ENCODE measurements around the gene PLA2G2E.

PLA2G2E gene

GRCh38 chr1:19926296-19927129, 3.1 kb upstream of the PLA2G2E start:
- Histone ChIP-seq H3K4me2 (ENCODE audit: low read length) (no peak overlapping the region), H3K4me1 (ENCODE audit: control insufficient read depth, insufficient read depth, low read length) (no peaks in the 10 kb centered on the region), H3K4me3 (ENCODE audit: low read length) (no peak overlapping the region), H3K9me3 (replicated peaks; ENCODE audit: low read length) (peaks cover 2% of the 10 kb centered on the region), H3K9ac (ENCODE audit: low read depth, low read length) (no peak overlapping the region), H3K36me3 (ENCODE audit: insufficient read depth, low read length) (no peaks in the 10 kb centered on the region), H3K27me3 (ENCODE audit: control insufficient read depth, insufficient read depth, low read length) (peaks cover 21% of the 10 kb centered on the region)

DNA sequence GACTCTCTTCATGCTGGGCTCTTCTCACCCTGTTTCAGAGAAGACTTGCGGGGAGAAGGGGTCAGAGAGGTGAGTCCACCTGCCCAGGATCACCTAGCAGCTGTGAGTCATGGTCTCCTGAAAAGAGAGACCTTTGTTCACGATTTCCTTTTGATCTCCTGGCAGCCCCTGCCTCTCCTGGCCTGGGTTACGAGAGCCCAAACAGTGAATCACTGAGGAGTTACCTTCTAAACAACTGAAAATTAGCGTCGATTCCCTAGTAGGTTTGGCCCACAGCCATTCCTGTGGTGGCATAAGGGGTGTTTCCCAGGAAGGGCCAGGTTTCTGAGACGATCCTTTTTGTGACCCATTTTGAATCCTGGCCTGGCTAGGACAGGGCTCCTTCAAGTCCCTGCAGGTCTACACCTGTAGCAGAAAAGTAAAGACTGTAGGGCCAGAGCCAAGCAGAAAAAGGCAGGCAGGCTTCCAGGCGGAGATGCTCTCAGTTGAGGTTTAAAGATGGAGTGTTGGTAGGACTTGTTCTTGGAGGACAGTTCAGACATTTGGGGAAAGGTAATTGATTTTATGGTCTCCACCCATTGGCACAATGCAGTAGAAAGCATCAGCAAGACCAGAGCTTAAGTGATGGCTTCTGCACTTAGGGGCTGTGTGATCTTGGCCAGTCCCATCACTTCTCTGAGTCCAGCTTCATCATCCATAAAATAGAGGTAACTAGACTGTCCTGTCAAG, 2.1 kb upstream of the PLA2G2E start:
- peaks cover 21% of the 10 kb centered on the region for H3K27me3 ChIP-seq (ENCODE audit: control insufficient read depth, insufficient read depth, low read length)
- no peak overlapping the region for H3K9ac ChIP-seq (ENCODE audit: low read depth, low read length)
- no peaks in the 10 kb centered on the region for H3K9me3 ChIP-seq (replicated peaks; ENCODE audit: low read length)
- H3K4me1 ChIP-seq (ENCODE audit: control insufficient read depth, insufficient read depth, low read length): no peaks in the 10 kb centered on the region
- H3K4me3 ChIP-seq (ENCODE audit: low read length): no peak overlapping the region
- no peak overlapping the region for H3K4me2 ChIP-seq (ENCODE audit: low read length)
- no peaks in the 10 kb centered on the region for H3K36me3 ChIP-seq (ENCODE audit: insufficient read depth, low read length)

- H3K4me1 ChIP-seq (ENCODE audit: control insufficient read depth, insufficient read depth, low read length): no peaks in the 10 kb centered on the region
- no peaks in the 10 kb centered on the region for H3K9me3 ChIP-seq (replicated peaks; ENCODE audit: low read length)
- H3K36me3 ChIP-seq (ENCODE audit: insufficient read depth, low read length): no peaks in the 10 kb centered on the region
- no peak overlapping the region for H3K9ac ChIP-seq (ENCODE audit: low read depth, low read length)
- no peak overlapping the region for H3K4me2 ChIP-seq (ENCODE audit: low read length)
- peaks cover 21% of the 10 kb centered on the region for H3K27me3 ChIP-seq (ENCODE audit: control insufficient read depth, insufficient read depth, low read length)
- no peak overlapping the region for H3K4me3 ChIP-seq (ENCODE audit: low read length)
Measured at GRCh38 chr1:19923953-19924346, 533 bp upstream of the PLA2G2E start.

DNA sequence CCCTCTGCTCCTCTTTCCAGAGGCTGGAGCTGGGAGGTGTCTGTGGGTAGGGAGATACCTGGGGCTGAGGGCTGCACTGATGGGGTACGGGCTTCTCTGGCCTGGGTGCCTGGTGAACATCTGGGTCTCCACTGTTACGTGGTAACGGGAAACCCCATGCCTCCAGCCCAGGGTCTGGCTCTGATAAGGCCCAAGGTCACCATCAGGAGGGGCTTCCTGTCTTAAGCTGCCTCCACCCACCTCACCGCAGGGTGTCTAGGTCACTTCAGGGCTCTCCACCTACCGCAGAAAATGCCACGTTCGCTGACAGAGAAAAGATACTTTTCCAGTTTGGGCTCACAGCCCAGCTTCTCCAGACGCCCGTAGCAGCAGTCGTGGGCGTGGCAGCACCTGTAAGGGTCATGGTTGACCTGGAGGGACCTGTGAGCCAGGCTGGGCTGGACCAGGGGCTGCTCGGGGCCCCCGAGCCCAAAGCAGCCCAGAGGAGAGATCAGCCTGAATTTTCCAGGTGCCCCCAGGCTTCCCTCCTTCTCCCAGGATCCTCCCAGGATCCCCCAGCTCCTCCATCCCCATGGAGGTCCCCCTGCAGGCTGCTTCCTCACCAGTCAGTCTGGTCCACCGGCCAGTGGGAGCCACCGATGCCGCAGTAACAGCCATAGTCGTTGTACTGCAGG, 1.3 kb downstream of the PLA2G2E start:
- H3K36me3 ChIP-seq (ENCODE audit: insufficient read depth, low read length): no peaks in the 10 kb centered on the region
- H3K27me3 ChIP-seq (ENCODE audit: control insufficient read depth, insufficient read depth, low read length): peaks cover 21% of the 10 kb centered on the region
- H3K4me1 ChIP-seq (ENCODE audit: control insufficient read depth, insufficient read depth, low read length): no peaks in the 10 kb centered on the region
- no peak overlapping the region for H3K4me3 ChIP-seq (ENCODE audit: low read length)
- H3K9ac ChIP-seq (ENCODE audit: low read depth, low read length): no peak overlapping the region
- H3K4me2 ChIP-seq (ENCODE audit: low read length): no peak overlapping the region
- no peaks in the 10 kb centered on the region for H3K9me3 ChIP-seq (replicated peaks; ENCODE audit: low read length)

- Histone ChIP-seq H3K9me3 (replicated peaks; ENCODE audit: low read length) (no peaks in the 10 kb centered on the region), H3K4me3 (ENCODE audit: low read length) (no peak overlapping the region), H3K4me1 (ENCODE audit: control insufficient read depth, insufficient read depth, low read length) (no peaks in the 10 kb centered on the region), H3K4me2 (ENCODE audit: low read length) (no peak overlapping the region), H3K27me3 (ENCODE audit: control insufficient read depth, insufficient read depth, low read length) (peaks cover 21% of the 10 kb centered on the region), H3K36me3 (ENCODE audit: insufficient read depth, low read length) (no peaks in the 10 kb centered on the region), H3K9ac (ENCODE audit: low read depth, low read length) (no peak overlapping the region)
Measured at GRCh38 chr1:19921310-19921709, 2.1 kb downstream of the PLA2G2E start.

GRCh38 chr1:19920132-19920710, 3.2 kb downstream of the PLA2G2E start:
- Histone ChIP-seq H3K4me3 (ENCODE audit: low read length) (no peak overlapping the region), H3K4me1 (ENCODE audit: control insufficient read depth, insufficient read depth, low read length) (no peaks in the 10 kb centered on the region), H3K4me2 (ENCODE audit: low read length) (no peak overlapping the region), H3K9ac (ENCODE audit: low read depth, low read length) (no peak overlapping the region), H3K36me3 (ENCODE audit: insufficient read depth, low read length) (peaks cover 2% of the 10 kb centered on the region), H3K27me3 (ENCODE audit: control insufficient read depth, insufficient read depth, low read length) (peaks cover 14% of the 10 kb centered on the region), H3K9me3 (replicated peaks; ENCODE audit: low read length) (no peaks in the 10 kb centered on the region)

DNA sequence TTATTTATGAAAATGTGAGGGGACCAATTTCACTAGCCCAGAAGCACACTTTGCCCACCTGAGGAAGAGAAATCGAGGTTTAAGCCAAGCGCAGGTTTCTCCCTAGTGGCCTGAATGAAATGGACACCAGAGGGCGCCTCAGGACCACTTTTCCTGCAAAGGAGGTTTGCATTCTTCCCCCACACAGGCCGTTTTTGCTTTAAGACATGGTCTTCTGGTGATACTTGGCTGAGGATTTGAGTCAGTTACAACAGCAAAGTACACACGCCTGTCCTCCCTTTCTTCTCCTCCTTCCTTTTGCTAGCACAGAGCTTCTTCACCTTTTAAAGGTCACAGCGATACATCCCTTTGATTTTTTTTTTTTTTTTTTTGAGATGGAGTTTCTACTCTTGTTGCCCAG, 5.4 kb downstream of the PLA2G2E start:
- Histone ChIP-seq H3K9me3 (replicated peaks; ENCODE audit: low read length) (no peaks in the 10 kb centered on the region), H3K4me3 (ENCODE audit: low read length) (no peak overlapping the region), H3K4me1 (ENCODE audit: control insufficient read depth, insufficient read depth, low read length) (no peaks in the 10 kb centered on the region), H3K27me3 (ENCODE audit: control insufficient read depth, insufficient read depth, low read length) (peaks cover 12% of the 10 kb centered on the region), H3K36me3 (ENCODE audit: insufficient read depth, low read length) (peaks cover 22% of the 10 kb centered on the region), H3K4me2 (ENCODE audit: low read length) (no peak overlapping the region), H3K9ac (ENCODE audit: low read depth, low read length) (no peak overlapping the region)

GRCh38 chr1:19910650-19911049, 12.8 kb downstream of the PLA2G2E start:
- Histone ChIP-seq H3K4me1 (ENCODE audit: control insufficient read depth, insufficient read depth, low read length) (no peaks in the 10 kb centered on the region), H3K9me3 (replicated peaks; ENCODE audit: low read length) (no peaks in the 10 kb centered on the region), H3K4me3 (ENCODE audit: low read length) (no peak overlapping the region), H3K4me2 (ENCODE audit: low read length) (no peak overlapping the region), H3K9ac (ENCODE audit: low read depth, low read length) (no peak overlapping the region), H3K36me3 (ENCODE audit: insufficient read depth, low read length) (peaks cover 91% of the 10 kb centered on the region), H3K27me3 (ENCODE audit: control insufficient read depth, insufficient read depth, low read length) (no peaks in the 10 kb centered on the region)

GRCh38 chr1:19909971-19910370, 13.4 kb downstream of the PLA2G2E start:
- Histone ChIP-seq H3K36me3 (ENCODE audit: insufficient read depth, low read length) (peaks cover 90% of the 10 kb centered on the region), H3K9me3 (replicated peaks; ENCODE audit: low read length) (no peaks in the 10 kb centered on the region), H3K4me1 (ENCODE audit: control insufficient read depth, insufficient read depth, low read length) (no peaks in the 10 kb centered on the region), H3K4me2 (ENCODE audit: low read length) (no peak overlapping the region), H3K27me3 (ENCODE audit: control insufficient read depth, insufficient read depth, low read length) (no peaks in the 10 kb centered on the region), H3K4me3 (ENCODE audit: low read length) (no peak overlapping the region), H3K9ac (ENCODE audit: low read depth, low read length) (no peak overlapping the region)

- no peak overlapping the region for H3K4me2 ChIP-seq (ENCODE audit: low read length)
- H3K36me3 ChIP-seq (ENCODE audit: insufficient read depth, low read length): peaks cover 90% of the 10 kb centered on the region
- H3K4me3 ChIP-seq (ENCODE audit: low read length): no peak overlapping the region
- H3K4me1 ChIP-seq (ENCODE audit: control insufficient read depth, insufficient read depth, low read length): no peaks in the 10 kb centered on the region
- no peaks in the 10 kb centered on the region for H3K9me3 ChIP-seq (replicated peaks; ENCODE audit: low read length)
- H3K27me3 ChIP-seq (ENCODE audit: control insufficient read depth, insufficient read depth, low read length): no peaks in the 10 kb centered on the region
- H3K9ac ChIP-seq (ENCODE audit: low read depth, low read length): no peak overlapping the region
Measured at GRCh38 chr1:19909392-19909791, 14.0 kb downstream of the PLA2G2E start.

DNA sequence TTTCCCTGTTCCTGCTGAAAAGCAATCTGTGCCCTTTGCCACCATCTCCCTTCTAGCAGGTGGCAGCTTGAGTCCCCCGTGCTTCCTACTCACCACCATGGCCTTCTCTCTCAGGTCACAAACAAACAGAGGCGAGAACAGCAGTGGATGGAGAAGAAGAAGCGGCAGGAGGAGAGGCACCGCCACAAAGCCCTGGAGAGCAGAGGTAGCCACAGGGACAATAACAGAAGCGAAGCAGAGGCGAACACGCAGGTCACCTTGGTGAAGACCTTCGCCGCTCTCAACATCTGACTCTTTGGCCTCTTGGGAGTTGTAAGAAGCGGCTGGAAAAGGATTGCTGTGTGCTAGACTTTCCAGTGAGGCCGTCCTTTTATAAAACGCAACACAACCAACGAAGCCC, 16.0 kb downstream of the PLA2G2E start:
- no peak overlapping the region for H3K4me3 ChIP-seq (ENCODE audit: low read length)
- H3K4me1 ChIP-seq (ENCODE audit: control insufficient read depth, insufficient read depth, low read length): no peaks in the 10 kb centered on the region
- no peaks in the 10 kb centered on the region for H3K27me3 ChIP-seq (ENCODE audit: control insufficient read depth, insufficient read depth, low read length)
- peaks cover 84% of the 10 kb centered on the region for H3K36me3 ChIP-seq (ENCODE audit: insufficient read depth, low read length)
- H3K4me2 ChIP-seq (ENCODE audit: low read length): no peak overlapping the region
- H3K9ac ChIP-seq (ENCODE audit: low read depth, low read length): no peak overlapping the region
- H3K9me3 ChIP-seq (replicated peaks; ENCODE audit: low read length): no peaks in the 10 kb centered on the region

All from skeletal muscle satellite cell (primary cell).